KOPT-K1 (cell line): ENCODE results near the gene PXK.

Experiments used
- H3K27ac ChIP-seq: fragments of 200-600 bp; sonication (generic); 2 replicates; pipeline ENCODE4 v1.5.1; 2016; ENCODE audit warnings: antibody characterized with exemption, mild to moderate bottlenecking, low read depth, low read length; ENCODE audit not compliant: poor library complexity, severe bottlenecking
- H3K36me3 ChIP-seq: fragments of 200-600 bp; sonication (generic); 2 replicates; pipeline ENCODE4 v1.5.1; 2017; ENCODE audit warnings: antibody characterized with exemption, mild to moderate bottlenecking, low read length, moderate library complexity; ENCODE audit not compliant: insufficient read depth
- H3K9me3 ChIP-seq: fragments of 200-600 bp; sonication (generic); 2 replicates; pipeline ENCODE4 v1.5.1; 2017; ENCODE audit warnings: antibody characterized with exemption, low read length, mild to moderate bottlenecking; ENCODE audit not compliant: insufficient read depth, poor library complexity, severe bottlenecking

The PXK gene

GRCh38 chr3:58305882-58306711 lies 26.6 kb upstream of the PXK start, which contains the start of the genes HTD2 and RPP14:
Gene HTD2, plus strand, starts transcription at chr3:58306520. Its CDS starts 11,094 bp downstream, at chr3:58317614.
Gene RPP14, plus strand, starts transcription at chr3:58306245. Its CDS starts 4,085 bp downstream, at chr3:58310330.
- peaks cover 32% of the 10 kb centered on the region for H3K36me3 ChIP-seq
- peaks cover 9% of the 10 kb centered on the region for H3K9me3 ChIP-seq

DNA sequence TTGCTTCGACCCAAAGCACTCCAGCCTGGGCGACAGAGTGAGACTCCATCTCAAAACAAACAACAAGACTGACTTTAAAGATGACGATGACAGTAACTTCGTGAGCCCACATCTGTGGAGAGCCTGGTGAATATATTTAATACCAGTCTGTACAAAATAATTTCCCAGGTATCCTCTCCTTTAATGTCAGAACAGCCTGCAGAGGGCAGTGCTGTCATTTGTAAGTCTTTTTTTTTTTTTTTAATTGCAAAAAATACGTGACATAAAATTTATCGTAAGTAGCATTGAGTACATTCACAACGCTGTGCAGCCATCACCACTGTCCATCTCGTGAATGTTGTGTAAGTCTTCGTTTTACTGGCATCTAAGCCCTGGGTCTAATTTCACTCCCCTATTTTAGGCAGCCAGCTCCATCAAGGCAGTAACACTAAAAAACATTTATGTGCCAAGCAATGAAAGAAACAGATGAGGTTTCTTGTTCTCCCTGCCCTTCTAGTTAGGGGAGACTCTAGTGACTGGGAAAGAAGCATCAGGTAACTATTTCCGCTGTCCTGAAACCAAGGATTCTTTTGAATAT lies 25.0 kb upstream of the PXK start:
- H3K9me3 ChIP-seq, result no peaks in the 10 kb centered on the region
- H3K36me3 ChIP-seq, result peaks cover 47% of the 10 kb centered on the region
- H3K27ac ChIP-seq, result peak overlapping the region; percentile 92

More at GRCh38 chr3:58305882-58306711, 26.6 kb upstream of the PXK start, which contains the start of the genes HTD2 and RPP14:
- H3K27ac ChIP-seq, result peak within 1 kb of the TSS; percentile 92

GRCh38 chr3:58308728-58309127 lies 24.0 kb upstream of the PXK start:
- H3K36me3 ChIP-seq, result peaks cover 57% of the 10 kb centered on the region
- H3K27ac ChIP-seq, result no peak overlapping the region

DNA sequence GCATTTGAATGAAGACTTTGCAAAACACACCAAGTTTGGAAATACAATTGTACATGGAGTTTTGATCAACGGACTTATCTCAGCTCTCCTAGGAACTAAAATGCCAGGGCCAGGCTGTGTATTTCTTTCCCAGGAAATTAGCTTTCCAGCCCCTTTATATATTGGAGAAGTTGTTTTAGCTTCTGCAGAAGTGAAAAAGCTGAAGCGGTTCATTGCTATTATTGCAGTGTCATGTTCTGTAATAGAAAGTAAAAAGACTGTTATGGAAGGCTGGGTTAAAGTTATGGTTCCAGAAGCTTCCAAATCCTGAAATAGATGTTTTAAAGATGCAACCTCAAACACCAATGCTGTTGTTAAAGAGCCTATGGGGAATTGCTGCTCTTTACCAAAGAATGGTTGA lies 14.9 kb upstream of the PXK start:
- peaks cover 87% of the 10 kb centered on the region for H3K36me3 ChIP-seq
- H3K27ac ChIP-seq, result no peak overlapping the region
- H3K9me3 ChIP-seq, result no peaks in the 10 kb centered on the region

More at GRCh38 chr3:58308728-58309127, 24.0 kb upstream of the PXK start:
- H3K9me3 ChIP-seq, result no peaks in the 10 kb centered on the region

DNA sequence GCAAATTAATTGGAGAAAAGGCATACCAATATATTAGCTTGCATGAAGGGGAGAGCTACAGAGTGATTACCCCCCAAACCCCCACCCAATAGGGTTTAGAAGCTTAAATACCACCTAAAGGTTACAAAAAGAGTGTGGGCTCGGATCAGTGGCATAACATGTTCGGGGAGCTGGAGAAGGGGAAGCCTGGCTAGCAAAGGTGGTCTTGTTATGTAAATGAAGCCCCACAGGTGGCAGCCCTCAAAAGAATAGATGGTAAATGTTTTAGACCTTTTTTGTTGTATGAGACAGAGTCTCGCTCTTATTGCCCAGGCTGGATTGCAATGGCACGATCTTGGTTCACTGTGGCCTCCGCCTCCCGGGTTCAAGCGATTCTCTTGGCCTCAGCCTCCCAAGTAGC lies 10.9 kb upstream of the PXK start:
- Histone ChIP-seq H3K36me3 (peaks cover 48% of the 10 kb centered on the region), H3K9me3 (no peaks in the 10 kb centered on the region), H3K27ac (peak overlapping the region; percentile 30)

- H3K36me3 ChIP-seq, result peaks cover 38% of the 10 kb centered on the region
- H3K27ac ChIP-seq, result no peak overlapping the region
- H3K9me3 ChIP-seq, result no peaks in the 10 kb centered on the region
These were observed 9.9 kb upstream of the PXK start for GRCh38 chr3:58322793-58323192.

GRCh38 chr3:58323529-58324390 lies 8.9 kb upstream of the PXK start:
- Histone ChIP-seq H3K36me3 (peaks cover 28% of the 10 kb centered on the region), H3K9me3 (no peaks in the 10 kb centered on the region), H3K27ac (peak overlapping the region; percentile 22)

GRCh38 chr3:58324391-58325390 lies 8.0 kb upstream of the PXK start:
- peaks cover 20% of the 10 kb centered on the region for H3K36me3 ChIP-seq
- H3K9me3 ChIP-seq, result no peaks in the 10 kb centered on the region
- peak overlapping the region; percentile 36 for H3K27ac ChIP-seq

DNA sequence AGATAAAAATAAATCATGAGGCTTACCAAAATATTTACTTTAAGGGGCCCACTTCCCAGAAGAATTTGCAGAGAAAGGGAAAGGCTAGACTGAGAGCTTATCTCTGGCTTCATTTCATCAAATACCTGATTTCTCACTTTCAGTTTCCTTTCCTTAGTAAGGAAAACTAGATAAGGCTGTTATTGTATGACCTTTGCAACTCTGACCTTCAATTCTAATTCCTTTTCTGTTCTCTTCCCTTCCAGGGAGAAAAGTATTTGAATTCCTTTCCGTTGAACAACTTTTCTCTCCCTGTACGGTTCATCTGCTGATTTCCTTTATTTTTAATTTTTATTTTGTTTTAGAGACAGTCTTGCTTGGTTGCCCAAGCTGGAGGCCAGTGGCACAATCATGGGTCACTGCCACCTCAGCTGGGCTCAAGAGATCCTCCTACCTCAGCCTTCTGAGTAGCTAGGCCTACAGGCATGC lies 7.1 kb upstream of the PXK start:
- Histone ChIP-seq H3K9me3 (no peaks in the 10 kb centered on the region), H3K36me3 (peaks cover 17% of the 10 kb centered on the region), H3K27ac (peak overlapping the region; percentile 36)

GRCh38 chr3:58326267-58326900 lies 6.3 kb upstream of the PXK start:
- Histone ChIP-seq H3K9me3 (no peaks in the 10 kb centered on the region), H3K27ac (no peak overlapping the region), H3K36me3 (peaks cover 9% of the 10 kb centered on the region)

DNA sequence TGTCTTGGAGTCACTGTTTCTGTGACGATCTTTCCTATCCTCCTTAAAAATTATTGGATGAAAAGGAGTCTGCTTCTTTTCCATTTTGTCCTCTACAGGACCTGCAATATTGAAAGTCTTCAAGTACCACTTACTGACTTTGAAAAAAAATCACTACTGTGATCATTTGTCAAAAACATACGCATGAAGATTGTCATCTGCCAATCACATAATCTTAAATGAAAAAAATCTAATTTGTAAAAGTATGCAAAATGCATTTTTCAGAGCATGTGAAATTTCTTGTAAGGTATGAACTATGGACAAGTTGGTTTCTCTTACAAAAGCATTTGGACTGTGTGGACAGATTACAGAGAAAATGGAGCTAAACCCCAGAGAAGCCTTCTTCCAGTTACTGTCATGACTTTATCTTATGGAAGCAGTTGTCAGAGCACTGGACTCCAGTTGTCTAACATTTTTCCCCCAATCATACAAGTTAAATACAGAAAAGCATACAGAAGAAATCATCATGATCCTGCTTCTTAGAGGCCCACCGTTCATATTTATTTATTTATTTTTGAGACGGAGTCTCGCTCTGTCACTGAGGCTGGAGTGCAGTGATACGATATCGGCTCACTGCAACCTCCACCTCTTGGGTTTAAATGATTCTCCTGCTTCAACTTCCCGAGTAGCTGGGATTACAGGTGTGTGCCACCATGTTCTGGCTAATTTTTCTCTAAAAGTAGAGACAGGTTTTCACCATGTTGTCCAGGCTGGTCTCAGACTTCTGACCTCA lies 3.4 kb upstream of the PXK start:
- Histone ChIP-seq H3K27ac (no peak overlapping the region), H3K9me3 (no peaks in the 10 kb centered on the region), H3K36me3 (no peaks in the 10 kb centered on the region)

- H3K9me3 ChIP-seq, result no peaks in the 10 kb centered on the region
- no peak overlapping the region for H3K27ac ChIP-seq
- H3K36me3 ChIP-seq, result no peaks in the 10 kb centered on the region
These were observed 2.7 kb upstream of the PXK start for GRCh38 chr3:58329922-58330413.
